ENCODE data around the gene ADNP2.

ADNP2 gene

DNA sequence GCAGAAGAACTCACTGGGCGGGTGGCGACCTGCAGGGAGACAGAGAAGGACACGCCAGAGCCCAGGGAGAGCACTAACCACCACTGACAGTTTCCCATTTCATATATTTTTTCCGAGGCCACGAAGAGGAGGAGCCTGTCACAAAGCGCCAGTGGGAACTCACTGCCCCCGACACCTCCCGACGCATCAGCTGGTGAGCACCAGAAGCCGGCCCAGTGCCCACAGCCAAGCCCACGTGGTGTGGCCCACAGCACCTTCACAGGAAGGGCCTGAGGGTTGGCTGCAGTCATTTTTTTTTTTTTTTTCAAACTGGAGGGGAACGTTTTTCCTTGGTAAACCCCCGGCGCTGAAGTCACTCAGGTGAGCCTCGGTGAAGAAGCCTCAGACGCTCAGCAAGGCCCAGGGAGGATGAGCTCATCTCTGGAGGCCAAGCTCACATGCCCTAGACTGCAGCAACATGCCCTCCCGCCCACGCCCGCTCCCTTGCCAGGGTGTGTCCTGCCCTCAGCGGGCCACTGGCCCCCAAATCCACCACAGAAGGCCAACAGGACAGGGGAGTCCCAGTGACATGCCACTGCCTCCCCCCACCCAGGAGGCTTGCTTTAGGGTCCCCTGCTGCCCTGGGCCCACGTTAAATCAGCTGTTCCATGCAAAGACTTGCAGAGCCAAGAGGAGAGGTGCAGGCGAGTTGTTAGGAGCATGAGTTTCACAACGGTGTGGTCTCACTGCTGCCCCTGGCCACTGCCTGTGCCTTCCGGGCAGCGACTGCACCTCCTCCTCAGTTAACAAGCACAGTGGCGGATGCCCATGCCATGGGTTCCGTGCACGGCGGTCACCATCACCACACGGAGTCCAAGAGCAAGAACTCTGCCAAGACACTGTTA, 70.1 kb downstream of the ADNP2 start:
- H3K27ac ChIP-seq: no peak overlapping the region
- TF ChIP-seq, protein P1, sequence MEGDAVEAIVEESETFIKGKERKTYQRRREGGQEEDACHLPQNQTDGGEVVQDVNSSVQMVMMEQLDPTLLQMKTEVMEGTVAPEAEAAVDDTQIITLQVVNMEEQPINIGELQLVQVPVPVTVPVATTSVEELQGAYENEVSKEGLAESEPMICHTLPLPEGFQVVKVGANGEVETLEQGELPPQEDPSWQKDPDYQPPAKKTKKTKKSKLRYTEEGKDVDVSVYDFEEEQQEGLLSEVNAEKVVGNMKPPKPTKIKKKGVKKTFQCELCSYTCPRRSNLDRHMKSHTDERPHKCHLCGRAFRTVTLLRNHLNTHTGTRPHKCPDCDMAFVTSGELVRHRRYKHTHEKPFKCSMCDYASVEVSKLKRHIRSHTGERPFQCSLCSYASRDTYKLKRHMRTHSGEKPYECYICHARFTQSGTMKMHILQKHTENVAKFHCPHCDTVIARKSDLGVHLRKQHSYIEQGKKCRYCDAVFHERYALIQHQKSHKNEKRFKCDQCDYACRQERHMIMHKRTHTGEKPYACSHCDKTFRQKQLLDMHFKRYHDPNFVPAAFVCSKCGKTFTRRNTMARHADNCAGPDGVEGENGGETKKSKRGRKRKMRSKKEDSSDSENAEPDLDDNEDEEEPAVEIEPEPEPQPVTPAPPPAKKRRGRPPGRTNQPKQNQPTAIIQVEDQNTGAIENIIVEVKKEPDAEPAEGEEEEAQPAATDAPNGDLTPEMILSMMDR (conservative IDR thresholded peaks at IDR 0.05): no peak
- no peak for TF ChIP-seq ZFX (IDR thresholded peaks at IDR 0.05)

DNA sequence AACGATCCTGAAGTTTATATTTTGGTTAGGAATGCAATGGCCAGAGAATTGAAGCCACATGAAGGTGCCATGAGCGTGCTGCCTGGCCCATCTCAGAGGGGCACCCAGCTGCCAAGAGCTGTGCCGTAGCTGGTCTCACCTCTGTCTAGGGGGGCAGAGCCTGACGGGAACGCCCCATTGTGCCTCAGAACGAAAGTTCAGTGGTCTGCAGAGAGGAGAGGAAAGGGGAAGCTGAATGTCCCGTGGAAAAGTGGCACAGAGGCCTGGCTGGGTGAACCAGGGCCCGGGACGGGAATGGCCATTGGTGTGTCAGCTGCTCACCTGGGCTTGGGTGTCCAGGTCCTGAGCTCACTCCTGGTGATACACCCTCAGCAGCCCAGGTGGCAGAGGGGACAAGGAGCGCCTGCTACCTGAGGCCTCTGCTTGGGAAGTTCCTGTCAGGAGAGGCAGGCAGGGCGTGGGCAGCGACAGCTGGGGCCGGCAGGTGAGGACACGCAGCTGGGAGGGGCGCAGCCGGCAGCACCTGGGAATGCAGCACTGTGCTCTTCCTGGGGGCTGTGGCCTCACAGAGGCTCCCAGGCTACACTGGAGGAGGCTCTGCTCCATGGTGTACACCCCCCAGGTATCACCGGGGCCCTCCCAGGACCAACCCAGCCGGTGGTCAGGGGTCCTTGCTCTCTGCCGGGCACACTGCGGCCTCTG, 70.9 kb downstream of the ADNP2 start:
- H3K27ac ChIP-seq: no peak overlapping the region
- no peak for TF ChIP-seq ZFX (IDR thresholded peaks at IDR 0.05)
- TF ChIP-seq, protein P1 (conservative IDR thresholded peaks at IDR 0.05): no peak

DNA sequence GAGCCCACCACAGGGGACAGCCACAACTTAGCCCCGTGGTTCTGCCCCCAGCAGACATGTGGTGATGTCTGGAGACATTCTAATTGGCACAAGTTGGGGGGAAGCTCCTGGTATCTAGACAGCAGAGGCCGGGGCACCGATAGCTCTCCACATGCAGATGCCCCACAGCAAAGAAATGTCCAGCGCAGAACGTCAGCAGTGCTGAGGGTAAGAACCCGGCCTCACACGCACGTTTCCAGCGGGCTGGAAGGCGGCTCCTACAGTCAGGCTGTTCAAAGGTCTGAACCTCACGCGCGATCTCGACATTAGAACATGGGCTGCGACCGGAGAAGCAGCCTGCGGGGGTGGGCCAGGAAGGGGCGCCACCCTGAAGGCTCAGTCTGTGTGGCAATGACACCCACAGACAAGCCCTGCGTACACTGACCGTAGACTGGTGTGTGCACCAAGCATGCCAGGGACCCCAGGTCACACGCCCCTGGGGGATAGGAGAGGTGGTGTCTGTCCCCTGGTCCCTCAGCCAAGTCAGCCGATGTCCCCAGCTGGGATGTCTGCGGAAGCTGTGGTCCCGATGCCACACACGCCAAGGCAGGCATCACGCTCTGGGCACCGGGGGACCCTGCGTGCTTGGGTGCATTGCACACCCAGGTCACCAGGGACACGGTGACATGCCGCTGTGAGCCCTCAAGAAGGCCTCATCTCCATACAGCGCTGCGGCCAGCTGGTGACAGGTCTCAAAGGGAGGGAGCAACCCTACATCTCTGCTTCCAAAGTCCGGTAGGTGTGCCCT, 71.9 kb downstream of the ADNP2 start:
- no peak for TF ChIP-seq ZFX (IDR thresholded peaks at IDR 0.05)
- TF ChIP-seq, protein P1 (conservative IDR thresholded peaks at IDR 0.05): no peak
- no peak overlapping the region; the same call in 1 of the 2 replicates for H3K27ac ChIP-seq

DNA sequence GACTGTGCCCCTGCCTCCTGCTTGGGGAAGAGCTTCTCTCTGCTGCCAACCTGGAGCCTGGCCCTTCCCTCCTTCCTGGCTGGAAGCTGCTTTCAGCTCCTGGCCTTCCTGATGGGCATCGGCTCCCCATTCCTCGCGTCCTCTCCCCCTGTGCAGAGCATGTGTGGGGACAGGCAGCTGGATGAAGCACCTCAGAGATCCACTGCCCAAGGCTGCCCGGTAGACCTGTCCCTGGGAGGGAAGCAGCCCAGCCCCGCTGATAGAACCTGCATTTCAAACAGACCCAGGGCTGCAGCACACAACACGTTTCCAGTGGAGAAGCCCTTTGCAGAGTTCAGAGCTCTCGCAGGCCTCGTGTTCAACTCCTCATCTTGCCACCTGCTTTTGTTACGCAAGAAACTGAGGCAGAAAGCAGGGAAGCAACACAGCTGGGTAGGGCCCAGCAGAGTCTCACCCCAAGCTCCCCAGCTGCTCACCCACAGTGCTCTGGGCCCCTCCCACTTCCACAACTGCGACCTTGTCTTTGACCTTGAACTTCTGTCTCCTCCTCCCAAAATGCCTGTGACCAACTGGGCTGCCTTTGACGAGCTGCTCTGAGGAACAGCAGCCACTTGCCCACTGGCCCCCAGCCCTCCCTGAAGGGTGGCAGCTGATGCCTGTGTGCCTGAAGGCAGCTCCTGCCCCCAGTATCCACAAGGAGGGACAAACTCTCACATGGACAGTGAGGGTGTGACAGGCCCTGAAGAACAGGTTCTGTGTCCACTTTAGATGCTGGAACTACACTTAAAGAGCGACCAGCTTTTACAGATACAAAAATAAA, 72.8 kb downstream of the ADNP2 start:
- TF ChIP-seq, protein P1 (conservative IDR thresholded peaks at IDR 0.05): no peak
- TF ChIP-seq ZFX (IDR thresholded peaks at IDR 0.05): no peak
- peak overlapping the region; percentile 35 for H3K27ac ChIP-seq

DNA sequence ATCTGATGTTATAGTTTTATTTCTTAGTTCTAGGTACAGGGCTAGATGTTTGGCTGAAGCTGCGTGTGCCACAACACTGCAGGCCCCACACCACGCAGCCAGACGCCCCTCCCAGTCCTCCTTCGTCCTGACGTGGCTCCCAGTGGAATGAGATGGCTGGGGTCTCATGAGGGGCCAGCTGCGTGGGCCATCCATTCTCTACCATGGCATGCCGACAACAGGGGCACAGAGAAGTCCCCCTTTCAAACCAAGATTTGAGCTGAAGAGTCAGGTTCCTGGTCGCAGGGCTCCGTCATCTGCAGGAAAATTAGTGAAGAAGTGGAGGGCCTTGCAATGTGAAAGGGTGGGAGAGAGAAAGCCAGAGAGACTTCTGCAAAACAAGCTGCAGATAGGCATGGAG, 73.8 kb downstream of the ADNP2 start:
- H3K27ac ChIP-seq: no peak overlapping the region
- no peak for TF ChIP-seq ZFX (IDR thresholded peaks at IDR 0.05)
- TF ChIP-seq, protein P1 (conservative IDR thresholded peaks at IDR 0.05): no peak

DNA sequence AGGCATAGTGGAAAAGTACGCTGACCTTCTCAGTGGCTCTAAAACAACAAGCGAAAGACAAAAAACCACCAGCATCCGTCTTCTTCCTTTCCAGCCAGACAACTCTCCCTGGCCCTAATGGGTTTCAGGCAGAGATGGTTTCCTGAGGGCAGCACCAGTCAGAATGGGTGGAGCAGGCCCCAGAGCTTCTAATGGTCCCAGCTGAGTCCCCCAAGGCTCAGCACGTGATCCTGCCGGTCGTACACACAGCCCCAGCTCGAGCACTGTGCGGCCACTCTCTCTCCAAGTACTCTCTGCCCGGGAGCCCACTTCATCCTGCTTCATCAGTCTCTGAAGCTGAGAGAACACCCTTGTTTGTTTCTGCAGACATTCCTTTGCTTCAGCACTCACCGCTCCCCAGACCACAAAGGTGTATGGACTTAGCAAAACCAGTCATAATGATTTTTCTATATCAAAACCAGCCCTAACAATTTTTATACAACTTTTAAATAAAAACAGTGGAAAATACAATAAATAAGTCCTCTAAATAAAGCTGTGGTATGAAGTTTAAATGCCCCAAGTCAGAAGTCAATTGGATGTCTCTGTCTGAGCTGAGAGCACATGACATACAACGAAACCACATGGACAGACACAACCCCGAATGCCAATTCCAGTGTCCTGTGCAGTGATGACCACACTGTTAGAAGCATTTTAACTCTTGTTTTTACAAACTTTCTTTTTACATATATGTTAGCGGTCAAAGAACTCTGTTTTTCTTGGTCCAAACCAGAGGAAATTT, 74.4 kb downstream of the ADNP2 start:
- no peak overlapping the region for H3K27ac ChIP-seq
- no peak for TF ChIP-seq ZFX (IDR thresholded peaks at IDR 0.05)
- TF ChIP-seq, protein P1 (conservative IDR thresholded peaks at IDR 0.05): no peak
